PC-9 (cell line): Measurements from ENCODE around the gene LOXL1.

Source experiments
- CTCF ChIP-seq: fragments of 200-600 bp; sonication (generic); conservative IDR thresholded peaks from 2 replicates; pipeline ENCODE4 v1.6.1; 2017; ENCODE audit warnings: mixed run types, antibody characterized with exemption, mild to moderate bottlenecking, moderate library complexity
- EZH2 ChIP-seq: fragments of 200-600 bp; sonication (generic); IDR thresholded peaks from 2 replicates; pipeline ENCODE4 v1.8.0; 2017; ENCODE audit warnings: antibody characterized with exemption, low read depth

- TF ChIP-seq CTCF (no peak), EZH2 (no peak)
Observed at GRCh38 chr15:73928971-73929627, 2.8 kb downstream of the LOXL1 start.
